GM12878 (cell line): ENCODE results near the gene USP5. TPM values are rescaled to one million over a fixed set of nuclear protein-coding genes. Genes with fewer than 3 reads are reported as not detected.
"Not testable (repeated sequence)": the region's sequence is repeated elsewhere in the genome, so short reads cannot be mapped to it uniquely, and the experiment has no call there.

ENCODE experiments used
- ATAC-seq: fragments of 200-7000 bp; cut with Tn5 transposase; 3 replicates; pipeline ENCODE4 v1.9.1; 2020; ENCODE audit warnings: mild to moderate bottlenecking, moderate library complexity
- BruUV-seq: library from RNA; stranded (reverse); fragments of 400-500 nt; replicated peaks from 2 replicates; lab custom pipeline; 2021; lab: Mats Ljungman, UMichigan
- CTCF ChIA-PET: fragments of 300-600 bp; sonication (Branson Sonifier 250); formaldehyde crosslinking; extraction: SDS; loops from one replicate; lab custom pipeline; 2021; ENCODE audit warnings: inconsistent platforms; lab: Yijun Ruan, JAX
- POLR2A ChIA-PET: fragments of 350-600 bp; formaldehyde crosslinking; extraction: SDS; loops from one replicate; lab custom pipeline; 2021; ENCODE audit warnings: inconsistent platforms; lab: Charles Lee
- RAD21 ChIA-PET: fragments of 300-600 bp; sonication (Branson Sonifier 250); formaldehyde crosslinking; loops from one replicate; lab custom pipeline; 2023; ENCODE audit warnings: antibody characterized with exemption; ENCODE audit not compliant: unreplicated experiment; lab: Charles Lee
- SMC1A ChIA-PET: fragments of 300-600 bp; sonication (Branson Sonifier 250); formaldehyde crosslinking; loops from one replicate; lab custom pipeline; 2023; ENCODE audit not compliant: unreplicated experiment, uncharacterized antibody; lab: Charles Lee
- DNase-seq: peaks from one replicate; pipeline ENCODE4 v3.0.0-alpha.2; 2011; ENCODE audit warnings: low read depth, low spot score
- FAIRE-seq: peaks from 3 replicates; lab custom pipeline; 2011; peaks lifted over from hg19 to GRCh38; lab: Jason Lieb, UNC
- H2AFZ ChIP-seq: 2 replicates; pipeline ENCODE4 v1.6.0; 2011; ENCODE audit warnings: low read depth, low read length, control low read depth; ENCODE audit not compliant: control insufficient read depth
- H3K27ac ChIP-seq: 2 replicates; pipeline ENCODE4 v1.5.1; 2011; ENCODE audit warnings: control low read depth; ENCODE audit not compliant: control insufficient read depth, insufficient read depth
- H3K27me3 ChIP-seq, 2 experiments: replicated peaks in 1 of 2; 2 replicates each; pipeline versions ENCODE4 v1.6.0 to v1.6.1; 2011; ENCODE audit warnings: low read length in 1 of 2; ENCODE audit not compliant: control insufficient read depth in 2 of 2, insufficient read depth in 2 of 2
- H3K36me3 ChIP-seq, 2 experiments: 2 replicates each; pipeline ENCODE4 v1.5.1; 2011; ENCODE audit warnings: low read length in 1 of 2; ENCODE audit not compliant: control insufficient read depth in 2 of 2, insufficient read depth in 2 of 2
- H3K4me1 ChIP-seq: 2 replicates; pipeline ENCODE4 v1.6.1; 2011; ENCODE audit warnings: mild to moderate bottlenecking, low read length, moderate library complexity, mixed read lengths; ENCODE audit not compliant: control insufficient read depth, insufficient read depth
- H3K4me2 ChIP-seq: 2 replicates; pipeline ENCODE4 v1.6.0; 2011; ENCODE audit warnings: control low read depth; ENCODE audit not compliant: control insufficient read depth, insufficient read depth
- H3K4me3 ChIP-seq: fragments of 200-600 bp; sonication (generic); 2 replicates; pipeline ENCODE4 v1.5.1; 2016
- H3K79me2 ChIP-seq: 2 replicates; pipeline ENCODE4 v1.6.0; 2011; ENCODE audit warnings: low read length; ENCODE audit not compliant: control insufficient read depth, insufficient read depth
- H3K9ac ChIP-seq: 2 replicates; pipeline ENCODE4 v1.8.0; 2011; ENCODE audit warnings: low read length, control low read depth, mixed read lengths; ENCODE audit not compliant: control insufficient read depth, insufficient read depth
- H3K9me3 ChIP-seq: replicated peaks from 3 replicates; pipeline ENCODE4 v1.5.1; 2011; ENCODE audit warnings: mild to moderate bottlenecking, low read length; ENCODE audit not compliant: control insufficient read depth, insufficient read depth
- H4K20me1 ChIP-seq: 2 replicates; pipeline ENCODE4 v1.6.0; 2011; ENCODE audit not compliant: control insufficient read depth, insufficient read depth
- PBX3 ChIP-seq: IDR thresholded peaks from 2 replicates; pipeline ENCODE4 v1.6.1; 2011; ENCODE audit warnings: mild to moderate bottlenecking, low read depth, low read length, moderate library complexity; ENCODE audit not compliant: insufficient replicate concordance
- ZBTB4 ChIP-seq: fragments of 450-650 bp; formaldehyde crosslinking; IDR thresholded peaks from 2 replicates; pipeline ENCODE4 v1.4.0; 2022; ENCODE audit warnings: mild to moderate bottlenecking, moderate library complexity
- WGBS: methylation state at CpG from one replicate; pipeline ENCODE4 v1.1.6; 2016; ENCODE audit warnings: low lambda C conversion rate; ENCODE audit not compliant: insufficient replicate concordance, insufficient coverage; ENCODE audit errors: missing lambda C conversion rate; 5-methylcytosine and 5-hydroxymethylcytosine counted together
- in situ Hi-C: fragments of 300-500 bp; cut with MboI; formaldehyde crosslinking; loops from 9 replicates; pipeline ENCODE4 v1.14.3; 2018; ENCODE audit warnings: mixed read lengths
- intact Hi-C: fragments of 100-400 bp; cut with micrococcal nuclease; formaldehyde crosslinking; loops from one replicate; pipeline ENCODE4 v1.14.2; 2022; ENCODE audit not compliant: unreplicated experiment
- polyA plus RNA-seq, 11 experiments: library from polyadenylated mRNA; depleted of rRNA in 4 of 11; unstranded in 6 of 11; stranded (reverse) in 5 of 11; fragments of >200 nt; fragmentation: Nextera tagmentation in 4 of 11; fragmentation: Illumina TruSeq in 1 of 11; extraction: Ambion mirVana in 4 of 11; extraction: Trizol in 1 of 11; gene quantifications; 1 replicate in 1 of 11; 2 replicates in 10 of 11; pipeline versions ENCODE4 v1.2.1 to v1.2.3, GENCODE V29; 2011 to 2016; ENCODE audit warnings: inconsistent platforms in 2 of 11, missing spikeins in 2 of 11, low read depth in 1 of 11
- total RNA-seq, 4 experiments: library from RNA; depleted of rRNA in 3 of 4; stranded (reverse); fragments of >200 nt in 3 of 4; fragmentation: Illumina TruSeq in 1 of 4; extraction: Trizol in 1 of 4; gene quantifications; 2 replicates each; pipeline versions ENCODE4 v1.2.1 to v1.2.3, GENCODE V29; 2013 to 2021

USP5 gene
- total and polyA plus RNA-seq, 10 of the 15 experiments (the other 5 are each of a cell fraction or from before 2014, with no cell fraction given), result 2.5 to 124 (median 74.6) TPM

DNA sequence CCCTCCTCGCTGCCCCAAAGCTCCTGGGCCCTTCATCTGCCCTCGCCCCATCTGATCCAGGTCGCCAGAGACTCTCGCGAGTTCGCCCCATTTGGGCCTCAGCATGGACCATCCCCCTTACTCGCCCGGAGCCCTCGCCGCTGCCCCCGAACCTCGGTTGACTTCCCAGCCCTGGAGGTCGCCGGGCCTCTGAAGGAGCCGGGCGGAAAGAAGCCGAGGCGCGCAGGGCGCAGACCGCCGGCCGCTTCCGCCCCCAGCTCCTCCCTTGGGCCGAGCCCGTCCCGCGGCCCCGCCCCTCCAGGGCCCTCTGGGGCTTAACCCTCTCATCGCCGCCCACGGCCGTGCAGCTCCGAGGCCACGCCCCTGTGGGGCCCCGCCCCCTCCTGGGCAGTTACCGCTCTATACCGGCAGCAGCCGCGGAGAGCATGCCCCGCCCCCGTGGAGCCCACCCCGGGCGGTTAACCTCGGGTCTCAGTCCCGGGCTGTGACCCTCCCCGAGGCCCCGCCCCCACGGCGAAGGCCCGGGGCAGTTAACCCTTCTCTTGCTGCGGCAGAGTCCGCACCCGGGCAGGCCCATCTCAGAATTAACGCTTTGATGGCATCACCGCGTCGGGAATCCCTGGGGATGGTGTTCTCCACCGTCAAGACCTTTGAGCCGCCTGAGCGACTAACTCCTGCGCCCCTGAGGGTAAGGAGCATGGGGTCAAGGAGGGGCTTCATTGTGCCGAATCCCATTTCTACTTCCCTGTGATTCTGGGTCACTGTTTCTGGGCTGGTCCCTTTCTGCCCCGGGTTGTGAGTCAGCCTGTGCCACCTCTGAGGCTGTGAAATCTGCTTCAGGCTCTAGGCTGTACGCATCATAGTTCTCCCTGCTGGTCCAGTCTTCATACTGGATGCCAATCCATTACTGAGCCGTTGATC is 21.4 kb downstream of the USP5 start, which contains the start of gene SPSB2 (continued):
- TF ChIP-seq ZBTB4 (CRISPR knock-in tag) (no peak), PBX3 (no peak)

DNA sequence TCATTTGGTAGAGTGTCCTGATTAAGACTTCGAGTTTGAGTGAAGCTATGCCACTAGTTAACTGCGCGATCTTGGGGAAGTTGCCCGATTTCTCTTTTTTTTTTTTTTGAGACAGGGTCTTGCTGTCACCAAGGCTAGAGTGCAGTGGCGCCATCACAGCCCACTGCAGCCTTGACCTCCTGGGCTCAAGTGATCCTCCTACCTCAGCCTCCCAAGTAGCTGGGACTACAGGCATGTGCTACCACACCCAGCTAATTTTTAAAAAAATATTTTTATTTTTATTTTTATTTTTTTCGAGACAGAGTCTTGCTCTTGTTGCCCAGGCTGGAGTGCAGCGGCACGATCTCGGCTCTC is 22.0 kb downstream of the USP5 start:
- ChIA-PET SMC1A (interaction anchor here (0.6 to 4.5 kb wide), 2 partner anchors 9 to 18 kb away, joined by 3 to 41 read pairs; no protein-coding TSS in a partner anchor), POLR2A (interaction anchor here (0.6 to 5.0 kb wide), 5 partner anchors 9 to 70 kb away, joined by 4 to 52 read pairs (median 22); partner anchors contain the start of genes C12orf57, CDCA3, RNU7-1 and USP5), RAD21 (interaction anchor here (0.7 to 5.3 kb wide), 3 partner anchors 18 to 48 kb away, joined by 3 to 41 read pairs (median 37); partner anchors contain the start of genes CDCA3 and USP5), CTCF (interaction anchor here (0.6 to 8.7 kb wide), 10 partner anchors 18 to 219 kb away, joined by 3 to 121 read pairs (median 8); partner anchors contain the start of genes C1R and LPCAT3)
- Histone ChIP-seq H3K27ac (peak overlapping the region; percentile 59; the same call in 1 of the 2 replicates), H3K4me2 (peak overlapping the region; percentile 96), H4K20me1 (peaks cover 12% of the 10 kb centered on the region), H3K79me2 (peaks cover 21% of the 10 kb centered on the region), H3K36me3 (peaks cover 20 to 29% of the 10 kb centered on the region in 2 experiments), H3K4me1 (peaks cover 28% of the 10 kb centered on the region), H3K4me3 (peak overlapping the region; percentile 87; the same call in 1 of the 2 replicates), H2AFZ (peak overlapping the region; percentile 71), H3K9ac (peak overlapping the region; percentile 61; the same call in 1 of the 2 replicates)
- H3K9me3 ChIP-seq, H3K27me3 ChIP-seq, intact Hi-C loops, in situ Hi-C loops, FAIRE-seq, BruUV-seq, ATAC-seq, DNase-seq: not testable (repeated sequence)
- 61% methylated on average over 9 of the region's 9 CpGs for whole genome bisulfite sequencing

GRCh38 chr12:6879824-6880223 is 27.9 kb downstream of the USP5 start:
- ATAC-seq, H3K27ac ChIP-seq, H3K9me3 ChIP-seq, H3K4me1 ChIP-seq, H3K27me3 ChIP-seq, in situ Hi-C loops, intact Hi-C loops, DNase-seq, SMC1A ChIA-PET, FAIRE-seq, H3K79me2 ChIP-seq, BruUV-seq, H3K4me2 ChIP-seq, H3K9ac ChIP-seq, H3K4me3 ChIP-seq, RAD21 ChIA-PET, H4K20me1 ChIP-seq, H2AFZ ChIP-seq: not testable (repeated sequence)
- POLR2A ChIA-PET, result interaction anchor here (0.6 to 2.3 kb wide), 6 partner anchors 26 to 1204 kb away, joined by 3 to 12 read pairs (median 3); partner anchors contain the start of gene USP5
- whole genome bisulfite sequencing, result 89% methylated on average over 11 of the region's 11 CpGs
- H3K36me3 ChIP-seq, result peaks cover 4 to 20% of the 10 kb centered on the region in 2 experiments; a peak in 3 of 4 replicates
- CTCF ChIA-PET, result interaction anchor here (1.5 to 4.5 kb wide), 2 partner anchors 8 to 11 kb away, joined by 6 to 19 read pairs; partner anchors contain the start of gene SPSB2
